ENCODE results near the gene KYNU.

- no peak for TF ChIP-seq GATA2 (IDR thresholded peaks at IDR 0.05; ENCODE audit: low read depth, low read length)
- no peak for TF ChIP-seq GATA3 (IDR thresholded peaks at IDR 0.05; ENCODE audit: low read depth, low read length)
Measured at GRCh38 chr2:142865924-142866323, 11.5 kb upstream of the KYNU start.

Data from SH-SY5Y (cell line).